Heart left ventricle (tissue), 16 donors: ENCODE data around the gene CACNA1E. TPM values are rescaled to one million over a fixed set of nuclear protein-coding genes. Genes with fewer than 3 reads are reported as not detected.

Experiments used
- ATAC-seq, 4 donors: fragments of 200-7000 bp; cut with Tn5 transposase; one replicate each; pipeline ENCODE4 v1.9.1; 2020 to 2022; ENCODE audit warnings: moderate library complexity in 4 of 4, mild to moderate bottlenecking in 3 of 4, moderate number of reproducible peaks in 1 of 4
- DNase-seq, 5 donors: peaks; one replicate each; pipeline ENCODE4 v3.0.0-alpha.2; 2020
- H3K27ac ChIP-seq, 12 donors: fragments of 200-600 bp; sonication (generic) in 4 of 12; one replicate each; pipeline versions ENCODE4 v1.5.0 to v1.8.0; 2016 to 2022; ENCODE audit warnings: mild to moderate bottlenecking in 2 of 12
- H3K27me3 ChIP-seq, 9 donors: fragments of 200-600 bp; sonication (generic) in 2 of 9; one replicate each; pipeline versions ENCODE4 v1.5.1 to v1.8.0; 2016 to 2022; ENCODE audit warnings: mild to moderate bottlenecking in 3 of 9
- H3K36me3 ChIP-seq, 9 donors: fragments of 200-600 bp; sonication (generic) in 2 of 9; one replicate each; pipeline versions ENCODE4 v1.5.0 to v1.8.0; 2018 to 2022; ENCODE audit warnings: mild to moderate bottlenecking in 2 of 9
- H3K4me1 ChIP-seq, 12 donors: fragments of 200-600 bp; sonication (generic) in 4 of 12; one replicate each; pipeline versions ENCODE4 v1.5.0 to v1.8.0; 2016 to 2022; ENCODE audit warnings: mild to moderate bottlenecking in 3 of 12
- H3K4me3 ChIP-seq, 12 donors: fragments of 200-600 bp; sonication (generic) in 4 of 12; one replicate each; pipeline versions ENCODE4 v1.5.0 to v1.8.0; 2017 to 2022; ENCODE audit warnings: mild to moderate bottlenecking in 9 of 12, moderate library complexity in 4 of 12
- H3K9me3 ChIP-seq, 12 donors: fragments of 200-600 bp; sonication (generic) in 4 of 12; one replicate each; pipeline versions ENCODE4 v1.5.0 to v1.8.0; 2016 to 2022; ENCODE audit warnings: mild to moderate bottlenecking in 1 of 12
- POLR2A ChIP-seq, 2 donors: fragments of 450-650 bp; IDR thresholded peaks; one replicate each; pipeline ENCODE4 v1.6.1; 2017; ENCODE audit warnings: antibody characterized with exemption in 2 of 2, mild to moderate bottlenecking in 2 of 2, moderate library complexity in 2 of 2
- WGBS, 4 donors: extraction: QIAGEN DNeasy Blood & Tissue Kit in 2 of 4; methylation state at CpG; one replicate each; pipeline versions ENCODE4 v1.1.5 to v1.1.7; 2013 to 2018; 5-methylcytosine and 5-hydroxymethylcytosine counted together
- intact Hi-C, 10 donors: fragments of 100-400 bp; cut with DNase I; formaldehyde crosslinking; loops; one replicate each; pipeline versions ENCODE4 v1.11.1 to v1.14.2; 2022
- polyA plus RNA-seq, 2 donors: library from polyadenylated mRNA; stranded (reverse); fragments of 200-250 nt; gene quantifications; one replicate each; pipeline ENCODE4 v1.2.3, GENCODE V29; 2013
- total RNA-seq, 9 donors: library from RNA; depleted of rRNA in 2 of 9; stranded (reverse); fragments of >200 nt in 2 of 9; fragmentation: NEBNext Ultra II Directional in 3 of 9; extraction: Animal tissue kit (Norgen Biotek cat#: 25700) in 3 of 9; gene quantifications; one replicate each; pipeline versions ENCODE4 v1.1.0 to v1.2.4, GENCODE V29; 2016 to 2023
- TF ChIP-seq, protein P1 (sequence below), 12 donors: fragments of 200-600 bp; sonication (generic) in 4 of 12; IDR thresholded peaks; one replicate each; pipeline versions ENCODE4 v1.5.0 to v1.8.0; 2018 to 2022; ENCODE audit warnings: antibody characterized with exemption in 12 of 12, mild to moderate bottlenecking in 5 of 12
- donor health status: ischemic (EF 13 %, LVEDD 7.1; RV severe dilation, severe dysfunction).
- donor health status: healthy with polysubstance abuse.
- donor health status: DM: no; HTN: yes; CAD: no.
- donor health status: DM: no; HTN: no; CAD: no.
- donor health status: ischemic (EF 25% LVEDD 6.9; RV normal size, moderate dysfunction).
- donor health status: ischemic (EF 25% LVEDD 5.7; RV mildly dilated, moderate dysfunction).
- donor health status: healthy.
- donor health status: DM: yes; HTN: yes; CAD: no.
- donor health status: ischemic (EF 35%, LVEDD 5.7; RV mildly dilated, moderate dysfunction).
- donor health status: nonischemic (EF 11% LVEDD 7.7; RV severe dilation, severe dysfunction).
- donor health status: DM: yes; HTN: yes; CAD: no.
- donor health status: PGD.
- donor health status: ischemic (EF 29% LVEDD 5.4; RV normal size, mild dysfunction).
- donor health status: nonischemic (EF 23%, LVEDD 6.1; RV moderate dilation, normal function).

The CACNA1E gene
- total and polyA plus RNA-seq, 11 donors, result 0.02 to 1.9 (median 0.10) TPM

DNA sequence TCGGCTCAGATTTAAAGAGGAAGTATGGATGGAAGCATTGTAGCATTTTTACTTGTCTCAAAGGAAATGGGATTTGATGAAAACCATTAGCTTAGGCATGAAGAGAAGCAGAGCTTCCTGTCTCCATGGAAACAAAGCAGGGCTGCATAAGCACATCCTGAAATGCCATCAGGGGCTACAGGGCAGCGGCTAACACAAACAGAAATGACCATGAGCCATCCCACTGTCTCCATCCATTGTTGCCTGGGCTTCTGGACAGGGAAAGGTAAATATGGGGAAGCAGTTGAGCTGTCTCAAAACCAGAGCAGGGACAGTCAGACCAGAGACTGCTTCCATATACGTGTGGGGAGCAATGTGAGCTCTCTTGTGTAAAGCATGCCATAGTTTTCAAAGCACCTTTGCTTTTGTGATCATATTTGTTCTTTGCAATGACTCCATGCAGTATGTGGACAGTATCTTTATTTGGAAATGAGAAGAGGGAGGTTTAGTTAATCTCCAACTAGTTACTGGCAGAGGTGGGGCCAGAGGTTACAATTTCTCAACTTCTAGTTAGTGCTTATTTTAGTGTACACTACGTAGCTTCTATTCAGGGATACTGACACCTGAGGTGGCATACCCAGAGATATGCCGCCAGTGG is 176.1 kb downstream of the CACNA1E start:
- H3K27ac ChIP-seq, result no peak overlapping the region
- DNase-seq (no peak), ATAC-seq (no peak)
- TF ChIP-seq, protein P1, sequence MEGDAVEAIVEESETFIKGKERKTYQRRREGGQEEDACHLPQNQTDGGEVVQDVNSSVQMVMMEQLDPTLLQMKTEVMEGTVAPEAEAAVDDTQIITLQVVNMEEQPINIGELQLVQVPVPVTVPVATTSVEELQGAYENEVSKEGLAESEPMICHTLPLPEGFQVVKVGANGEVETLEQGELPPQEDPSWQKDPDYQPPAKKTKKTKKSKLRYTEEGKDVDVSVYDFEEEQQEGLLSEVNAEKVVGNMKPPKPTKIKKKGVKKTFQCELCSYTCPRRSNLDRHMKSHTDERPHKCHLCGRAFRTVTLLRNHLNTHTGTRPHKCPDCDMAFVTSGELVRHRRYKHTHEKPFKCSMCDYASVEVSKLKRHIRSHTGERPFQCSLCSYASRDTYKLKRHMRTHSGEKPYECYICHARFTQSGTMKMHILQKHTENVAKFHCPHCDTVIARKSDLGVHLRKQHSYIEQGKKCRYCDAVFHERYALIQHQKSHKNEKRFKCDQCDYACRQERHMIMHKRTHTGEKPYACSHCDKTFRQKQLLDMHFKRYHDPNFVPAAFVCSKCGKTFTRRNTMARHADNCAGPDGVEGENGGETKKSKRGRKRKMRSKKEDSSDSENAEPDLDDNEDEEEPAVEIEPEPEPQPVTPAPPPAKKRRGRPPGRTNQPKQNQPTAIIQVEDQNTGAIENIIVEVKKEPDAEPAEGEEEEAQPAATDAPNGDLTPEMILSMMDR (IDR thresholded peaks at IDR 0.05), result no peak
- TF ChIP-seq POLR2A (IDR thresholded peaks at IDR 0.05), result no peak
- H3K4me1 ChIP-seq, result no peaks in the 10 kb centered on the region
- H3K4me3 ChIP-seq, result no peak overlapping the region
- 51 to 57% (median 55%) methylated on average over 5 of the region's 5 CpGs for WGBS, 4 donors
- no peaks in the 10 kb centered on the region for H3K36me3 ChIP-seq
- H3K27me3 ChIP-seq, result peaks cover 0 to 5% (median 0%) of the 10 kb centered on the region in 9 donors
- H3K9me3 ChIP-seq, result peaks cover 0 to 7% (median 0%) of the 10 kb centered on the region in 12 donors
- intact Hi-C loops, result no loop called here

DNA sequence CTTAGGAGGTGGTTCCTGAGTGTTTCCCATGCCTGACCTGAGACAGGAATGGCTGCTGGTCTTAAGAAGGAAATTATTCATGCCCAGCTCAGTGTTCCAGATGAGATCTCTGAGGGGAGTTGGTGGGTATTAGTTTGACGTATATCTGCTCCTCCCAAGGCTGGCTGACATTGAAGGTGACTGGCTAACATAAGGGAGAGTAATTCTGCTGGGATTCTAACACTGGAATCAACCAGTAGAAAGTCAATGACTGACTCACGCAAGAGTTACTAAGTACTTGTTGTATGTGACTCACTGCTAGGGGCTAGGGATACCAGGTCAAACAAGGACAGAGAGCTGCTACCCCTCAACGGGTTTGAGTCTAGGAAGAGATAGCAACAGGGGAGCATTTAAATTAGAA is 177.3 kb downstream of the CACNA1E start:
- no peak for TF ChIP-seq POLR2A (IDR thresholded peaks at IDR 0.05)
- TF ChIP-seq, protein P1 (IDR thresholded peaks at IDR 0.05), result no peak
- ATAC-seq, result no peak

DNA sequence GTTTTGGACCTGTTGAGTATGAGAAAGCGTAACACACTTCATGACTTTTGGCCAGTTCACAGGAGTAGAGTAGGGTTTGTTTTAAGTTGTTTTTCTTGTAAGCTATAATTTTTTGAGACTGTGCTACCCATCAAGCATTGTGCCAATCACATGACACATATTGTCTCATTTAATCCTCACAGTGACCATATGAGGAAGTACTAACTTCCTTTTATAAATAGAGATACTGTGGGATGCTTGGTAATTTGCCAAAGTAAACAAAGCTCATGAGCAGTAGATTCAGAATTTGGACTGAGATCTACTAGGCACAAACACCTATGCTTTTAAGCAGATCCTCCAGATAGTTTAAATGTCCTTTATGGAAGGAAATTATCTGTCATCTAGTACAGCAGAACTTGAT is 178.3 kb downstream of the CACNA1E start:
- ATAC-seq (no peak), DNase-seq (no peak)
- WGBS, 4 donors, result 92 to 96% (median 95%) methylated on average over 1 of the region's 1 CpG
- H3K27ac ChIP-seq, result no peak overlapping the region
- intact Hi-C loops, result no loop called here
- peaks cover 0 to 7% (median 0%) of the 10 kb centered on the region in 12 donors for H3K9me3 ChIP-seq
- peaks cover 0 to 7% (median 2%) of the 10 kb centered on the region in 9 donors for H3K27me3 ChIP-seq
- no peaks in the 10 kb centered on the region for H3K36me3 ChIP-seq
- H3K4me1 ChIP-seq, result no peaks in the 10 kb centered on the region
- TF ChIP-seq POLR2A (IDR thresholded peaks at IDR 0.05), result no peak
- TF ChIP-seq, protein P1 (IDR thresholded peaks at IDR 0.05), result no peak
- H3K4me3 ChIP-seq, result no peak overlapping the region

More for the DNA sequence above, 177.3 kb downstream of the CACNA1E start:
- no peak overlapping the region for H3K27ac ChIP-seq
- intact Hi-C loops, result no loop called here
- H3K36me3 ChIP-seq, result no peaks in the 10 kb centered on the region
- peaks cover 0 to 7% (median 0%) of the 10 kb centered on the region in 12 donors for H3K9me3 ChIP-seq
- H3K27me3 ChIP-seq, result peaks cover 0 to 5% (median 1%) of the 10 kb centered on the region in 9 donors
- no peaks in the 10 kb centered on the region for H3K4me1 ChIP-seq
- DNase-seq, result no peak
- H3K4me3 ChIP-seq, result no peak overlapping the region
- WGBS, 4 donors, result 77 to 87% (median 80%) methylated on average over 3 of the region's 3 CpGs

DNA sequence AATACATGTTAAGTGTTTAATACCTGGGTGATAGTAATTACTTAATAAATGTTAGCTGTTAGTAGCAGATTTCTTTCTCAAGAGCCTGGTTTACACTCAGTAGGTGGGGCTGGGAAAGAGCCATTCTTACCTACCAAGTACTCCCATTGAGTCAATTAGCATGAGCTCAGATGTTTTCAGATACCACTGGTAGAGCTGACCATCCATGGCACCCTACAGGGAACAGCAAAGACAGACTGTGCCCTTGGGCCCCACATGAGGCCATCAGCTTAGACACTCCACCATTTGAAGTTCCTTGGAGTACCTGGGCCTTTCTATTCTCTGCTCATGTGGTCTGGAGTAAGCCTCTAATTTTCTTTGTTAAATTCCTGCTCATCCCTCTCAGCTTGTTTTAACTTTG is 179.3 kb downstream of the CACNA1E start:
- Histone ChIP-seq H3K27ac (no peak overlapping the region), H3K4me3 (no peak overlapping the region), H3K36me3 (no peaks in the 10 kb centered on the region), H3K9me3 (peaks cover 0 to 7% (median 0%) of the 10 kb centered on the region in 12 donors), H3K27me3 (peaks cover 0 to 7% (median 2%) of the 10 kb centered on the region in 9 donors), H3K4me1 (no peaks in the 10 kb centered on the region)
- DNase-seq, result no peak
- TF ChIP-seq, protein P1 (IDR thresholded peaks at IDR 0.05), result no peak
- TF ChIP-seq POLR2A (IDR thresholded peaks at IDR 0.05), result no peak
- ATAC-seq, result no peak
- intact Hi-C loops, result no loop called here
